ENCODE results near the gene ASPDH. TPM values are rescaled to one million over a fixed set of nuclear protein-coding genes. Genes with fewer than 3 reads are reported as not detected.

The ASPDH gene
- total RNA-seq, 1 experiment from 2014 or later: not detected

GRCh38 chr19:50518091-50519005 is 4.6 kb upstream of the ASPDH start:
- no peak overlapping the region for H3K4me2 ChIP-seq (ENCODE audit: insufficient read depth, insufficient read length, low read length)
- no peaks in the 10 kb centered on the region for H4K20me1 ChIP-seq (ENCODE audit: control insufficient read depth, insufficient read depth, insufficient read length)
- H3K23ac ChIP-seq (ENCODE audit: insufficient read length, low read depth, low read length): no peak overlapping the region
- H3K36me3 Mint-ChIP-seq (ENCODE audit: insufficient read depth in 1 of 3, low read depth in 3 of 3): peaks cover 5 to 7% (median 5%) of the 10 kb centered on the region in 3 experiments; a peak in 4 of 7 replicates
- no peak overlapping the region for H2BK20ac ChIP-seq (ENCODE audit: low read depth, low read length, poor library complexity, severe bottlenecking)
- no peak overlapping the region for H3K18ac ChIP-seq (ENCODE audit: insufficient read length, low read depth, low read length)
- H3K14ac ChIP-seq (ENCODE audit: insufficient read depth, low read length): no peak overlapping the region
- H3K23me2 ChIP-seq (ENCODE audit: insufficient read length, low read depth, low read length, poor library complexity, severe bottlenecking): no peaks in the 10 kb centered on the region
- no peak overlapping the region for H3T11ph ChIP-seq (ENCODE audit: low read length)
- WGBS (ENCODE audit: extremely low coverage, insufficient read length, low lambda C conversion rate): no CpG with 5 or more reads among the region's 87 CpGs
- H2AK5ac ChIP-seq (ENCODE audit: insufficient read length, low read length): no peak overlapping the region
- no peak overlapping the region for H3K4ac ChIP-seq (ENCODE audit: low read depth, low read length)
- H2AFZ ChIP-seq (ENCODE audit: low read length): no peak overlapping the region
- peak overlapping the region in 1 of 2 experiments; percentile 64; a peak in 1 of 5 replicates for H3K4me3 Mint-ChIP-seq
- H3K27me3 ChIP-seq (ENCODE audit: insufficient read depth, low read length): 0 out of 2 replicates have a peak, but pooled peaks cover 3% of the 10 kb centered on the region
- no peaks in the 10 kb centered on the region for H3K79me2 ChIP-seq (ENCODE audit: insufficient read depth, low read length)
- no peaks in the 10 kb centered on the region for H3K9me3 Mint-ChIP-seq
- no peak overlapping the region for H4K91ac ChIP-seq (ENCODE audit: insufficient read length, low read depth, low read length)
- no peak overlapping the region for H2BK15ac ChIP-seq (ENCODE audit: low read depth, low read length)
- H2BK12ac ChIP-seq (ENCODE audit: insufficient read length, low read depth, low read length): no peak overlapping the region
- DNase-seq: peak; percentile 69
- H3K9ac ChIP-seq (ENCODE audit: extremely low read depth, insufficient read length, low read length): no peak overlapping the region
- H4K5ac ChIP-seq (ENCODE audit: insufficient read length, low read depth, low read length): no peak overlapping the region
- no peaks in the 10 kb centered on the region for H3K9me3 ChIP-seq (ENCODE audit: control insufficient read depth, low read depth, low read length)
- H2BK5ac ChIP-seq (ENCODE audit: insufficient read length, low read length): no peak overlapping the region
- H2BK120ac ChIP-seq (ENCODE audit: low read depth, low read length, poor library complexity, severe bottlenecking): no peak overlapping the region
- H4K8ac ChIP-seq (replicated peaks; ENCODE audit: insufficient read length, low read depth, low read length): no peak overlapping the region
- H3K4me1 Mint-ChIP-seq: peaks cover 0 to 10% of the 10 kb centered on the region in 2 experiments; a peak in 2 of 4 replicates
- peaks cover 50% of the 10 kb centered on the region for H3K27me3 Mint-ChIP-seq (ENCODE audit: low read depth)
- no peaks in the 10 kb centered on the region for H3K79me1 ChIP-seq (ENCODE audit: insufficient read depth, low read depth, low read length, poor library complexity, severe bottlenecking)
- H3K27ac ChIP-seq (ENCODE audit: insufficient read length, low read depth, low read length): no peak overlapping the region
- no peaks in the 10 kb centered on the region for H3K4me1 ChIP-seq (ENCODE audit: insufficient read depth, low read length)
- H3K56ac ChIP-seq (ENCODE audit: insufficient read length, low read depth, low read length): no peak overlapping the region
- TF ChIP-seq CTCF (conservative IDR thresholded peaks at IDR 0.05): peak; percentile 74
- peak overlapping the region in 1 of 3 experiments; percentile 65; a peak in 1 of 7 replicates for H3K27ac Mint-ChIP-seq
